Left ventricle myocardium inferior (tissue), 1 donor: ENCODE data around the gene ABHD17B. TPM values are rescaled to one million over a fixed set of nuclear protein-coding genes. Genes with fewer than 3 reads are reported as not detected.

Experiments
- DNase-seq: peaks from one replicate; pipeline ENCODE4 v3.0.0-alpha.2; 2020
- H3K27ac ChIP-seq: fragments of 200-600 bp; replicated peaks from 2 replicates; pipeline ENCODE4 v1.8.0; 2021
- H3K27me3 ChIP-seq: fragments of 200-600 bp; 2 replicates; pipeline ENCODE4 v1.8.0; 2021; ENCODE audit warnings: low read depth
- H3K36me3 ChIP-seq: fragments of 200-600 bp; 2 replicates; pipeline ENCODE4 v1.8.0; 2021
- H3K4me1 ChIP-seq: fragments of 200-600 bp; 2 replicates; pipeline ENCODE4 v1.8.0; 2021
- H3K4me3 ChIP-seq: fragments of 200-600 bp; 2 replicates; pipeline ENCODE4 v1.8.0; 2021; ENCODE audit warnings: mild to moderate bottlenecking, moderate library complexity
- H3K9me3 ChIP-seq: fragments of 200-600 bp; replicated peaks from 2 replicates; pipeline ENCODE4 v1.8.0; 2021
- CTCF ChIP-seq: fragments of 200-600 bp; IDR thresholded peaks from 2 replicates; pipeline ENCODE4 v1.8.0; 2021; ENCODE audit warnings: antibody characterized with exemption, mild to moderate bottlenecking, borderline replicate concordance
- intact Hi-C: fragments of 100-400 bp; cut with micrococcal nuclease; formaldehyde crosslinking; loops from one replicate; pipeline ENCODE4 v1.11.0; 2022
- total RNA-seq: library from RNA; stranded (reverse); fragmentation: NEBNext Ultra II Directional; extraction: Animal tissue kit (Norgen Biotek cat#: 25700); gene quantifications from one replicate; pipeline ENCODE4 v1.2.1, GENCODE V29; 2021
- donor health status: DM: no; HTN: yes; CAD: no; lungs with severe emphysema.

ABHD17B gene
- total RNA-seq, 1 donor from 2014 or later = 10.2 TPM

GRCh38 chr9:71858812-71859211 is 52.2 kb downstream of the ABHD17B start:
- no peak for DNase-seq
- intact Hi-C loops = no loop called here
- no peak for TF ChIP-seq CTCF
- H3K27me3 ChIP-seq = no peaks in the 10 kb centered on the region
- peaks cover 7% of the 10 kb centered on the region for H3K36me3 ChIP-seq
- H3K4me3 ChIP-seq = no peak overlapping the region
- H3K4me1 ChIP-seq = peaks cover 7% of the 10 kb centered on the region
- peaks cover 24% of the 10 kb centered on the region for H3K9me3 ChIP-seq
- no peak overlapping the region for H3K27ac ChIP-seq

- peaks cover 1% of the 10 kb centered on the region for H3K4me1 ChIP-seq
- intact Hi-C loops = no loop called here
- no peak for DNase-seq
- H3K27ac ChIP-seq = no peak overlapping the region
- H3K27me3 ChIP-seq = no peaks in the 10 kb centered on the region
- peaks cover 24% of the 10 kb centered on the region for H3K9me3 ChIP-seq
- TF ChIP-seq CTCF = no peak
- no peak overlapping the region for H3K4me3 ChIP-seq
- H3K36me3 ChIP-seq = peaks cover 7% of the 10 kb centered on the region
Measured at GRCh38 chr9:71858102-71858798, 52.7 kb downstream of the ABHD17B start.

- Histone ChIP-seq H3K9me3 (peaks cover 24% of the 10 kb centered on the region), H3K27ac (no peak overlapping the region), H3K36me3 (peaks cover 7% of the 10 kb centered on the region), H3K27me3 (no peaks in the 10 kb centered on the region), H3K4me1 (no peaks in the 10 kb centered on the region), H3K4me3 (no peak overlapping the region)
- intact Hi-C loops = no loop called here
- TF ChIP-seq CTCF = no peak
- DNase-seq = no peak
Measured at GRCh38 chr9:71857159-71857558, 53.8 kb downstream of the ABHD17B start.

GRCh38 chr9:71854811-71855210 is 56.2 kb downstream of the ABHD17B start:
- Histone ChIP-seq H3K27me3 (no peaks in the 10 kb centered on the region), H3K36me3 (peaks cover 3% of the 10 kb centered on the region), H3K27ac (no peak overlapping the region), H3K4me3 (no peak overlapping the region), H3K4me1 (no peaks in the 10 kb centered on the region), H3K9me3 (peaks cover 11% of the 10 kb centered on the region)
- DNase-seq = no peak
- intact Hi-C loops = no loop called here
- no peak for TF ChIP-seq CTCF

GRCh38 chr9:71853084-71853483 is 57.9 kb downstream of the ABHD17B start:
- no peaks in the 10 kb centered on the region for H3K36me3 ChIP-seq
- TF ChIP-seq CTCF = no peak

More at GRCh38 chr9:71853084-71853483, 57.9 kb downstream of the ABHD17B start:
- no peak overlapping the region for H3K27ac ChIP-seq
- H3K27me3 ChIP-seq = no peaks in the 10 kb centered on the region
- no peak overlapping the region for H3K4me3 ChIP-seq
- H3K4me1 ChIP-seq = no peaks in the 10 kb centered on the region
- intact Hi-C loops = no loop called here
- no peaks in the 10 kb centered on the region for H3K9me3 ChIP-seq
- no peak for DNase-seq
